Fibroblast of mammary gland (primary cell): ENCODE results near the gene SPRR1B.

Experiments used
- DNase-seq: peaks from one replicate; pipeline ENCODE4 v3.0.0-alpha.2; 2010; ENCODE audit warnings: low read depth
- H3K4me3 ChIP-seq: 2 replicates; pipeline ENCODE4 v1.5.1; 2011; ENCODE audit warnings: low read depth, mild to moderate bottlenecking, low read length, moderate library complexity; ENCODE audit not compliant: control insufficient read depth
- TF ChIP-seq, protein P1 (sequence below): conservative IDR thresholded peaks from 2 replicates; pipeline ENCODE4 v1.5.1; 2011; ENCODE audit warnings: low read depth, low read length, inconsistent platforms; ENCODE audit not compliant: control insufficient read depth, insufficient read depth

SPRR1B gene

DNA sequence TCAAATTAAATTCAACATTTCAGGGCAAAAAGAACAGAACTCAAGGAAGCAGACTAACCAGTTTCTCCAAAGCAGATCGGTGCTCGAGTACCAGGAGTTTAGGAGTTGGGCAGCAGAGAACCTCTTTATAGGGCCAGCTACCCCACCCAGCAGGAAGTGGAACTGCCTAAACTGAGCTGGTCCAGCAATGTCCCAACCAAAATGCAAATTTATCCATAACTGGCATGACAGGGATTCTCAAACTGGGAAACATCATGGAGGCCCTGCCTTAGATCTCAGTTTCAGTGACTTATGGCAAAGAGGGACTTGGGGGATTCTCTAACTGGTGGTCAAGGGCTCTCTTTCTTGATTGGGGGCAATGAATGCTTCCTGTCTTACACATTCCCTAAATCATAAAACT, 40.5 kb downstream of the SPRR1B start, which contains the start of gene SPRR2B:
Gene SPRR2B (minus strand): TSS at position 101 of the 400 bp plus-strand sequence. CDS start 772 bp downstream, outside the sequence.
- no peak within 1 kb of the TSS for H3K4me3 ChIP-seq
- no peak for DNase-seq
- TF ChIP-seq, protein P1, sequence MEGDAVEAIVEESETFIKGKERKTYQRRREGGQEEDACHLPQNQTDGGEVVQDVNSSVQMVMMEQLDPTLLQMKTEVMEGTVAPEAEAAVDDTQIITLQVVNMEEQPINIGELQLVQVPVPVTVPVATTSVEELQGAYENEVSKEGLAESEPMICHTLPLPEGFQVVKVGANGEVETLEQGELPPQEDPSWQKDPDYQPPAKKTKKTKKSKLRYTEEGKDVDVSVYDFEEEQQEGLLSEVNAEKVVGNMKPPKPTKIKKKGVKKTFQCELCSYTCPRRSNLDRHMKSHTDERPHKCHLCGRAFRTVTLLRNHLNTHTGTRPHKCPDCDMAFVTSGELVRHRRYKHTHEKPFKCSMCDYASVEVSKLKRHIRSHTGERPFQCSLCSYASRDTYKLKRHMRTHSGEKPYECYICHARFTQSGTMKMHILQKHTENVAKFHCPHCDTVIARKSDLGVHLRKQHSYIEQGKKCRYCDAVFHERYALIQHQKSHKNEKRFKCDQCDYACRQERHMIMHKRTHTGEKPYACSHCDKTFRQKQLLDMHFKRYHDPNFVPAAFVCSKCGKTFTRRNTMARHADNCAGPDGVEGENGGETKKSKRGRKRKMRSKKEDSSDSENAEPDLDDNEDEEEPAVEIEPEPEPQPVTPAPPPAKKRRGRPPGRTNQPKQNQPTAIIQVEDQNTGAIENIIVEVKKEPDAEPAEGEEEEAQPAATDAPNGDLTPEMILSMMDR, result no peak

DNA sequence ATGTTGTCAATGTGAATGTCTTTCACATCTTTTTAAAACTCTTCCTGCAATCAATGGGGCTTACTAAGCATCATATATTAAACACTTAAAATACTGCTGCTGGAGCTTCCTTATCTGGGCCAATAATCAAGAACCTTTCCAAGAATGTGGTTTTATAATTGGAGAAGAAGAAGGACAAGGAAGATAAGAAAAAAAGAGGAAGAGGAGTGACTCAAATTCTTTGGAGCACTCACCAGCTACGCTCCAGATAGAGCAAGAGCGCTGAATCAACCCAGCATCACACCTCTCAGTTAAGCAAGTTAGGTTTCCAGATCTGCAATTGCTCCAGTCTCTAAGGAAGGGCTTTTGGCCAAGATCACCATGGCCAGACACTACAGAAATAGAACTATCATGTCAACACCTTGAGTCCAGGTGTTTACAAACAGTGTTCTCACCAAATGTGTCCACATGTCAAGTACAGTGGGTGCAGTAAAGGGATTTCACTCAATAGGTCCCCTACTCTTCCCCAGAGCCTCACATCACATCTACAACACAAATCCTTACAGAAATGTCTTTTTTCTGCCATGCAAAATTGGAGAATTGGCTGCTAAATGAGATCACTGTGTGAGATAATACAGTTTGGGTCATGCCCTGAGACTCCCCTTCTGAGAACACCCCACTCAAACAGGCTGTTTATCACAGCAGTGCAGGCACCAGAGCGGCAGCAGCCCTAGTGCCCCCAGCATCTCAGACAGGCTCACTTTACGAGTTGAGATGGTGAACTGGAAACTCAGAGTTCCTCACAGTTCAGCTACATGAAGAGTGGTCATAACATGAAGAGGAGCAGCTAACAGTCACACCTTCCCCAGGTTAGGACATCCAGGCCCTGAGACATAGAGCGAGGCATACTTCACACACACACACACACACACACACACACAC, 42.1 kb downstream of the SPRR1B start:
- no peak for DNase-seq
- TF ChIP-seq, protein P1, result no peak
- no peak overlapping the region for H3K4me3 ChIP-seq

DNA sequence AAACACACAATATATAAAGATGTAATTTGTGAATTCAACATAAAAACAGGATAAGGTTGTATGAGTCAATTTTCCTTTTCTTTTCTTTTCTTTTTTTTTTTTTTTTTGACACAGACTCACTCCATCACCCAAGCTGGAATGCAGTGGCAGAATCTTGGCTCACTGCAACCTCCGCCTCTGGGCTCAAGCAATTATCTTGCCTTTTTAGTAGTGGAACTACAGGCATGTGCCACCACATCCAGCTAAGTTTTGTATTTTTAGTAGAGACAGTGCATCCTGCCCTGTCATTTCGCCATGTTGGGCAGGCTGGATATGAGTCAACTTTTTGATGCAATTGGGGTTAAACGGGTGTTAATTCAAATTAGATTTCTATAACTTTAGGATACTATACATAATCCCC, 50.7 kb downstream of the SPRR1B start:
- TF ChIP-seq, protein P1, result no peak
- no peak for DNase-seq
- no peak overlapping the region for H3K4me3 ChIP-seq
